ENCODE data around the gene FGD2.

Gene FGD2

DNA sequence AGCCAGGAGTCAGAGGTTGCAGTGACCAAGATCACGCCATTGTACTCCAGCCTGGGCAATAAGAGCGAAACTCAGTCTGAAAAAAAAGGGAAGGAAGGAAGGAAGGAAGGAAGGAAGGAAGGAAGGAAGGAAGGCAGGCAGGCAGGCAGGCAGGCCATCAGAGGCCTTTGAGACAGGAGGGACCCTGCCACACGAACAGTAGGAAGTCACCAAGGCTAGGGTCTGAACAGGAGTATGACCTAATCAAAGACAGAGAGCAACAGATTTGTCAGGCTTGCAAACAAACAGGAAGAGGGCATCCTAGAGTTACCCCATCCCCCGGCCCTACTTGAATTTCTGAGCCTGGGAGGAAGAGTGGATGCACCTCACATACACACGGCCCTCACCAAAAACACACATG is 67.1 kb downstream of the FGD2 start:
- H4K8ac ChIP-seq (ENCODE audit: low read depth, low read length): no peak overlapping the region
- peak overlapping the region; percentile 54 for H3K18ac ChIP-seq (ENCODE audit: low read length)
- no peak overlapping the region for H3K23ac ChIP-seq (ENCODE audit: low read length)
- H2BK15ac ChIP-seq (replicated peaks; ENCODE audit: low read depth): no peak overlapping the region
- H3K4me2 ChIP-seq (ENCODE audit: low read length): no peak overlapping the region
- H3K36me3 ChIP-seq (ENCODE audit: control insufficient read depth, insufficient read depth, low read length): no peaks in the 10 kb centered on the region
- no peak overlapping the region for H2BK5ac ChIP-seq (ENCODE audit: low read length)
- H2BK120ac ChIP-seq (ENCODE audit: low read depth, low read length): no peak overlapping the region
- H3K27me3 ChIP-seq (ENCODE audit: insufficient read depth, low read length, poor library complexity): no peaks in the 10 kb centered on the region
- H3K4me3 ChIP-seq (ENCODE audit: low read length): no peak overlapping the region
- no peak overlapping the region for H3K9ac ChIP-seq (ENCODE audit: low read length)
- no peaks in the 10 kb centered on the region for H3K79me2 ChIP-seq (ENCODE audit: control insufficient read depth, insufficient read depth, low read length)
- H2AK5ac ChIP-seq (ENCODE audit: low read length): no peak overlapping the region
- no peak overlapping the region for H3K4ac ChIP-seq (ENCODE audit: low read depth, low read length)
- peak; percentile 78 for DNase-seq
- H3K56ac ChIP-seq (ENCODE audit: low read length): peak overlapping the region; percentile 45
- WGBS (ENCODE audit: extremely low coverage, insufficient coverage, low lambda C conversion rate): no CpG with 5 or more reads among the region's 5 CpGs
- no peak overlapping the region for H4K5ac ChIP-seq (ENCODE audit: low read length)
- H3K79me1 ChIP-seq (ENCODE audit: low read length): no peaks in the 10 kb centered on the region
- H3K4me1 ChIP-seq (ENCODE audit: control insufficient read depth, low read depth, low read length): peaks cover 4% of the 10 kb centered on the region
- H3K27ac ChIP-seq (ENCODE audit: low read depth, low read length): peak overlapping the region; percentile 47

DNA sequence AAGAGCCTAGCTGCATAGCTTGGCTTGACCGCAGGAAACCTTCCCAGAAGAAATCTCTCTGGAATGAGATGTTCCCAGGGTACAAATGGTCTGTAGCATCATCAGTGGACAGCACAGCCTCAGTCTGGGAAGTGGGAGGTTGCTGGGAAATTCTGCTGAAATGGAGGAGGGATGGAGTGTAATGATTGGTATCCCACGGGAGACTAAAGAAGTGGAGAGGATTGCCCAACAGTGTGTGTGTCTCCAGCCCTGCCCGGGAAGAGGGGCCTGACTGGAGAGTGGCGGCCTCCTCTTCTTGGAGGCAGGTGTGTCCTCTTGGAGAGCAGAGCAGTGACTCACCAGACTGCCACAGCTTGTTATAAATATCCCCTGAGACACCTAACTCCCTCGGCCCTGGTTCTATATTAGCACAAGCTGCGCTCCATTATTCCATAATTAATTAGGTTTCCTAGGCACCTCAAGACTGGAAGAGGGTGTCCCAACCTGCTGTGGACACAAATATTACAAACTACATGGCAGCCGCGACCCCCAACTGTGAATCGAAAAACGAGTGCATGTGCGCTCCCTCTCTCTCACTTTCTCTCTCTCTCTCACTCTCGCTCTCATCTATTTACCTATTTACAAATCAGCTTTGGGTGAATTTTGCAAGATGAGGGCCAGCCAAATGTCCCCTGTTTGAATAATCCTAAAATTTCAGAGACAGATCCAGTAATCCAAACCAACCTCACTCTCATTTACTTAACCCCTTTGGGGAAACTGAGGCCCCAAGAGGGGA is 68.8 kb downstream of the FGD2 start:
- Histone ChIP-seq H3K4me1 (ENCODE audit: control insufficient read depth, low read depth, low read length) (peaks cover 4% of the 10 kb centered on the region), H4K8ac (ENCODE audit: low read depth, low read length) (no peak overlapping the region), H3K4me2 (ENCODE audit: low read length) (no peak overlapping the region), H2BK5ac (ENCODE audit: low read length) (no peak overlapping the region), H2BK15ac (replicated peaks; ENCODE audit: low read depth) (peak overlapping the region; percentile 9), H2AK5ac (ENCODE audit: low read length) (peak overlapping the region; percentile 0), H2BK120ac (ENCODE audit: low read depth, low read length) (no peak overlapping the region), H4K5ac (ENCODE audit: low read length) (no peak overlapping the region), H3K27me3 (ENCODE audit: insufficient read depth, low read length, poor library complexity) (no peaks in the 10 kb centered on the region), H3K27ac (ENCODE audit: low read depth, low read length) (no peak overlapping the region), H3K79me1 (ENCODE audit: low read length) (no peaks in the 10 kb centered on the region), H3K4me3 (ENCODE audit: low read length) (no peak overlapping the region), H3K23ac (ENCODE audit: low read length) (no peak overlapping the region), H3K56ac (ENCODE audit: low read length) (no peak overlapping the region), H3K36me3 (ENCODE audit: control insufficient read depth, insufficient read depth, low read length) (no peaks in the 10 kb centered on the region), H3K18ac (ENCODE audit: low read length) (no peak overlapping the region), H3K4ac (ENCODE audit: low read depth, low read length) (no peak overlapping the region), H3K79me2 (ENCODE audit: control insufficient read depth, insufficient read depth, low read length) (no peaks in the 10 kb centered on the region), H3K9ac (ENCODE audit: low read length) (no peak overlapping the region)
- DNase-seq: no peak
- no CpG with 5 or more reads among the region's 12 CpGs for WGBS (ENCODE audit: extremely low coverage, insufficient coverage, low lambda C conversion rate)

DNA sequence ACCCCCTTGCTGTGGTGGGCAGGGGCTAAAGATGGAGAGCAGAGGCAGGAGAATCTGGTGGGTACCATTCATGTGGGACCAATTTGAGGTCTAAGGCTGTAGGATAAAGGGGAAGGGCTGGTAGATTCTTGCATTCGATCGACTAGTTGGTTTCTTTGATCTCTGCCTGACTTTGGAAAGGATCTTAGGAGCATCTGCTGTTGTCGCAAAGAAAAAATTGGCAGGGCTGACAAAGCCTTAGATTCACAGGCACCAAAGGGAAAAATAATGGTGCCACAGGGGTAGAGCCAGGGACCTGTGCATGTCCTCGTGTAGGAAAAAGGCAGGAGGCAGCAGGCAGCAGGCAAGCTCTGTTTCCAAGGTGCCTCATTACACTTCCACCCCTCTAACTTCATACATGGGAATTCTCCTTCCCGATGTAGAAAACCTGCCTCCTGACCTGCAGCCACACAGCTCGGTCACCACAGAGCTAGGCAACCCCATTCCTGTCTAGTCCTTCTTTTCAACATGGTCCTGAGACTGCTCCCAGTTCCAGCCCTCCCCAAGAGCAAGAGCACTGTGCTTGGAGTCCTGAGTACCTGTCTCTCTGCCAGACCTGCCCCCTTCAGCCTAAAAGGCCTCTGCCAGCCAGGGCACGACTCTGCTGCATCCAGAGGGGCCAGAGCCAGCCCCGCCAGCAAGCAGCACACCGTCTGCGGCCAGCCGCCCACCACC is 71.9 kb downstream of the FGD2 start:
- H4K8ac ChIP-seq (ENCODE audit: low read depth, low read length): no peak overlapping the region
- H3K4me3 ChIP-seq (ENCODE audit: low read length): no peak overlapping the region
- no peak overlapping the region for H2BK5ac ChIP-seq (ENCODE audit: low read length)
- H3K23ac ChIP-seq (ENCODE audit: low read length): no peak overlapping the region
- H2AK5ac ChIP-seq (ENCODE audit: low read length): no peak overlapping the region
- peak overlapping the region; percentile 2 for H3K18ac ChIP-seq (ENCODE audit: low read length)
- H2BK120ac ChIP-seq (ENCODE audit: low read depth, low read length): no peak overlapping the region
- WGBS (ENCODE audit: extremely low coverage, insufficient coverage, low lambda C conversion rate): no CpG with 5 or more reads among the region's 11 CpGs
- DNase-seq: no peak
- H3K9ac ChIP-seq (ENCODE audit: low read length): no peak overlapping the region
- H3K4me1 ChIP-seq (ENCODE audit: control insufficient read depth, low read depth, low read length): peaks cover 2% of the 10 kb centered on the region
- H2BK15ac ChIP-seq (replicated peaks; ENCODE audit: low read depth): no peak overlapping the region
- no peaks in the 10 kb centered on the region for H3K79me1 ChIP-seq (ENCODE audit: low read length)
- H4K5ac ChIP-seq (ENCODE audit: low read length): no peak overlapping the region
- H3K27ac ChIP-seq (ENCODE audit: low read depth, low read length): no peak overlapping the region
- no peak overlapping the region for H3K4ac ChIP-seq (ENCODE audit: low read depth, low read length)
- peak overlapping the region; percentile 31 for H3K56ac ChIP-seq (ENCODE audit: low read length)
- H3K36me3 ChIP-seq (ENCODE audit: control insufficient read depth, insufficient read depth, low read length): no peaks in the 10 kb centered on the region
- no peaks in the 10 kb centered on the region for H3K79me2 ChIP-seq (ENCODE audit: control insufficient read depth, insufficient read depth, low read length)
- H3K4me2 ChIP-seq (ENCODE audit: low read length): no peak overlapping the region
- H3K27me3 ChIP-seq (ENCODE audit: insufficient read depth, low read length, poor library complexity): no peaks in the 10 kb centered on the region

DNA sequence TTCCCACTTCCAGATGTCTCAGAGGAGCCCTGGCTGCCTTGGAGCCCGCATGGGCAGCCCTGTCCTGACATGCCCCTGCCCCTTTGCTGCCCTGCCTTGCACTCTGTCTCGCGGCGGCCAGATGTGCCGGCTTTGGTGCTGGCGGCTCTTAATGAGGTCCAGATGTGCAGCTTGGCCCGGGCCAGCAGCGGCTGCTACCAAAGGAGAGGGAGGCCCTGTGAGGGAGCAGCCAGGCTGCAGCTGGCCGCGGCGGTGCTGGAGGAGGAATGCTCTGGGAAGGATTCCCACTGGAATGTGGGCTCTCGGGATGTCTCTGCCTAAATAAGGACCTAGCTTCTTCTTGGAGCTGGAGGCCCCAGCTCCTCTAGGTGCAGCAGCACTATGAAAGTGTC is 72.4 kb downstream of the FGD2 start:
- no peak overlapping the region for H3K4me2 ChIP-seq (ENCODE audit: low read length)
- H3K27ac ChIP-seq (ENCODE audit: low read depth, low read length): no peak overlapping the region
- H2BK120ac ChIP-seq (ENCODE audit: low read depth, low read length): no peak overlapping the region
- no peak overlapping the region for H4K5ac ChIP-seq (ENCODE audit: low read length)
- H3K4me1 ChIP-seq (ENCODE audit: control insufficient read depth, low read depth, low read length): no peaks in the 10 kb centered on the region
- no peaks in the 10 kb centered on the region for H3K36me3 ChIP-seq (ENCODE audit: control insufficient read depth, insufficient read depth, low read length)
- H2BK5ac ChIP-seq (ENCODE audit: low read length): no peak overlapping the region
- no peak overlapping the region for H3K4me3 ChIP-seq (ENCODE audit: low read length)
- no peak overlapping the region for H4K8ac ChIP-seq (ENCODE audit: low read depth, low read length)
- H3K18ac ChIP-seq (ENCODE audit: low read length): peak overlapping the region; percentile 2
- peak; percentile 58 for DNase-seq
- no CpG with 5 or more reads among the region's 12 CpGs for whole genome bisulfite sequencing (ENCODE audit: extremely low coverage, insufficient coverage, low lambda C conversion rate)
- no peak overlapping the region for H3K23ac ChIP-seq (ENCODE audit: low read length)
- no peak overlapping the region for H3K9ac ChIP-seq (ENCODE audit: low read length)
- no peak overlapping the region for H3K4ac ChIP-seq (ENCODE audit: low read depth, low read length)
- no peak overlapping the region for H2AK5ac ChIP-seq (ENCODE audit: low read length)
- peak overlapping the region; percentile 31 for H3K56ac ChIP-seq (ENCODE audit: low read length)
- H3K79me1 ChIP-seq (ENCODE audit: low read length): no peaks in the 10 kb centered on the region
- no peaks in the 10 kb centered on the region for H3K79me2 ChIP-seq (ENCODE audit: control insufficient read depth, insufficient read depth, low read length)
- no peaks in the 10 kb centered on the region for H3K27me3 ChIP-seq (ENCODE audit: insufficient read depth, low read length, poor library complexity)
- no peak overlapping the region for H2BK15ac ChIP-seq (replicated peaks; ENCODE audit: low read depth)
